Astrocyte (in vitro differentiated cells and primary cell): ENCODE measurements around the gene ECM1. TPM values are rescaled to one million over a fixed set of nuclear protein-coding genes. Genes with fewer than 3 reads are reported as not detected.

Experiments used
- DNase-seq: peaks from one replicate; pipeline ENCODE4 v3.0.0-alpha.2; 2010; ENCODE audit warnings: low read depth
- FAIRE-seq: peaks from 2 replicates; lab custom pipeline; 2011; peaks lifted over from hg19 to GRCh38; lab: Jason Lieb, UNC
- H2AFZ ChIP-seq: 2 replicates; pipeline ENCODE4 v1.6.0; 2012; ENCODE audit warnings: low read depth, low read length, inconsistent platforms
- H3K27ac ChIP-seq: 2 replicates; pipeline ENCODE4 v1.5.1; 2011; ENCODE audit warnings: low read depth, low read length, inconsistent platforms
- H3K27me3 ChIP-seq: 2 replicates; pipeline ENCODE4 v1.6.0; 2011; ENCODE audit warnings: low read length, inconsistent platforms; ENCODE audit not compliant: insufficient read depth
- H3K36me3 ChIP-seq: 2 replicates; pipeline ENCODE4 v1.5.1; 2011; ENCODE audit warnings: low read length, inconsistent platforms; ENCODE audit not compliant: insufficient read depth
- H3K4me1 ChIP-seq: 2 replicates; pipeline ENCODE4 v1.5.1; 2011; ENCODE audit warnings: low read length, inconsistent platforms; ENCODE audit not compliant: insufficient read depth
- H3K4me2 ChIP-seq: 2 replicates; pipeline ENCODE4 v1.6.0; 2012; ENCODE audit warnings: low read length, inconsistent platforms
- H3K4me3 ChIP-seq: 2 replicates; pipeline ENCODE4 v1.5.1; 2011; ENCODE audit warnings: low read depth, mild to moderate bottlenecking, low read length, inconsistent platforms; ENCODE audit not compliant: insufficient read depth
- H3K79me2 ChIP-seq: 2 replicates; pipeline ENCODE4 v1.6.0; 2012; ENCODE audit warnings: mild to moderate bottlenecking, low read length, inconsistent platforms; ENCODE audit not compliant: insufficient read depth
- H3K9ac ChIP-seq: 2 replicates; pipeline ENCODE4 v1.6.0; 2012; ENCODE audit warnings: mild to moderate bottlenecking, low read length, inconsistent platforms
- H3K9me3 ChIP-seq: 2 replicates; pipeline ENCODE4 v1.5.1; 2012; ENCODE audit warnings: low read depth, mild to moderate bottlenecking, low read length, inconsistent platforms; ENCODE audit not compliant: insufficient read depth
- H4K20me1 ChIP-seq: 2 replicates; pipeline ENCODE4 v1.6.0; 2012; ENCODE audit warnings: low read length, inconsistent platforms; ENCODE audit not compliant: insufficient read depth
- H3K27ac Mint-ChIP-seq: one replicate; pipeline ENCODE4 v1.8.0; 2021; ENCODE audit warnings: mild to moderate bottlenecking, mixed read lengths; ENCODE audit not compliant: unreplicated experiment
- H3K27me3 Mint-ChIP-seq: one replicate; pipeline ENCODE4 v1.8.0; 2021; ENCODE audit warnings: low read depth, mixed read lengths; ENCODE audit not compliant: unreplicated experiment
- H3K36me3 Mint-ChIP-seq: one replicate; pipeline ENCODE4 v1.8.0; 2021; ENCODE audit warnings: low read depth, mixed read lengths; ENCODE audit not compliant: unreplicated experiment
- H3K4me1 Mint-ChIP-seq: one replicate; pipeline ENCODE4 v1.8.0; 2021; ENCODE audit warnings: low read depth, mixed read lengths; ENCODE audit not compliant: unreplicated experiment
- H3K4me3 Mint-ChIP-seq: one replicate; pipeline ENCODE4 v1.8.0; 2021; ENCODE audit warnings: mild to moderate bottlenecking, moderate library complexity, mixed read lengths; ENCODE audit not compliant: unreplicated experiment
- H3K9me3 Mint-ChIP-seq: one replicate; pipeline ENCODE4 v1.8.0; 2021; ENCODE audit warnings: mild to moderate bottlenecking, mixed read lengths; ENCODE audit not compliant: unreplicated experiment
- CTCF ChIP-seq: IDR thresholded peaks from 2 replicates; pipeline ENCODE4 v1.5.1; 2011; ENCODE audit warnings: low read depth, mild to moderate bottlenecking, inconsistent platforms, low read length, moderate library complexity; ENCODE audit not compliant: insufficient read depth
- EZH2 ChIP-seq: IDR thresholded peaks from 2 replicates; pipeline ENCODE4 v1.6.1; 2012; ENCODE audit warnings: mild to moderate bottlenecking, low read length, inconsistent platforms; ENCODE audit not compliant: insufficient read depth
- total RNA-seq: library from RNA; stranded (reverse); gene quantifications from 2 replicates; pipeline ENCODE4 v1.2.1, GENCODE V29; 2021

ECM1 gene
- total RNA-seq, 1 donor from 2014 or later = 26.0 TPM

DNA sequence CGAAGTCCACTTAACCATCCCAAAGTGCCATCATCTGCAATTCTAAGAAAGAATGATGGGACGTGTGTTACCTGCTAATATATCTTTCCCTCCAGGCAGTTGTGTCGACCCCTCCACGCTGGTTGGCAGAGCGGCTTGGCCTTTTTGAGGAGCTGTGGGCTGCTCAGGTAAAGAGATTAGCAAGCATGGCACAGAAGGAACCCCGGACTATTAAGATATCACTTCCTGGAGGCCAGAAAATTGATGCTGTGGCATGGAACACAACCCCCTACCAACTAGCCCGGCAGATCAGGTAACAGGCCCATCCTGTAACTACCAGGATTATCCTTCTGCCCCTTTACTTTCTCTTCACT lies 20.2 kb upstream of the ECM1 start:
- Histone ChIP-seq H2AFZ (peak overlapping the region; percentile 65), H3K9ac (peak overlapping the region; percentile 86), H3K36me3 (peaks cover 21% of the 10 kb centered on the region), H3K9me3 (no peaks in the 10 kb centered on the region), H3K4me3 (peak overlapping the region; percentile 69), H3K79me2 (peaks cover 14% of the 10 kb centered on the region), H3K27me3 (no peaks in the 10 kb centered on the region), H3K27ac (peak overlapping the region; percentile 39), H4K20me1 (no peaks in the 10 kb centered on the region), H3K4me2 (peak overlapping the region; percentile 90), H3K4me1 (peaks cover 7% of the 10 kb centered on the region)
- Mint-ChIP-seq H3K4me1 (no peaks in the 10 kb centered on the region), H3K27ac (peak overlapping the region; percentile 48), H3K36me3 (peaks cover 13% of the 10 kb centered on the region), H3K27me3 (no peaks in the 10 kb centered on the region), H3K9me3 (no peaks in the 10 kb centered on the region), H3K4me3 (peak overlapping the region; percentile 96)
- DNase-seq (no peak), FAIRE-seq (no peak)
- TF ChIP-seq EZH2 (no peak), CTCF (no peak)

GRCh38 chr1:150493175-150493574 lies 14.7 kb upstream of the ECM1 start:
- Histone ChIP-seq H3K4me1 (peaks cover 2% of the 10 kb centered on the region), H3K9me3 (no peaks in the 10 kb centered on the region), H4K20me1 (no peaks in the 10 kb centered on the region), H3K27ac (no peak overlapping the region), H3K9ac (no peak overlapping the region), H2AFZ (no peak overlapping the region), H3K27me3 (no peaks in the 10 kb centered on the region), H3K79me2 (peaks cover 5% of the 10 kb centered on the region), H3K36me3 (peaks cover 24% of the 10 kb centered on the region), H3K4me2 (no peak overlapping the region), H3K4me3 (no peak overlapping the region)
- FAIRE-seq = no peak
- Mint-ChIP-seq H3K4me1 (no peaks in the 10 kb centered on the region), H3K9me3 (no peaks in the 10 kb centered on the region), H3K27ac (no peak overlapping the region), H3K4me3 (no peak overlapping the region), H3K27me3 (no peaks in the 10 kb centered on the region), H3K36me3 (peaks cover 19% of the 10 kb centered on the region)
- no peak for DNase-seq
- TF ChIP-seq EZH2 (no peak), CTCF (no peak)

- no peak overlapping the region for H3K4me3 Mint-ChIP-seq
- peaks cover 10% of the 10 kb centered on the region for H3K36me3 ChIP-seq
- H3K27ac Mint-ChIP-seq = no peak overlapping the region
- H3K4me3 ChIP-seq = no peak overlapping the region
- no peak overlapping the region for H2AFZ ChIP-seq
- no peak overlapping the region for H3K4me2 ChIP-seq
- H3K27me3 ChIP-seq = no peaks in the 10 kb centered on the region
- no peaks in the 10 kb centered on the region for H3K79me2 ChIP-seq
- no peaks in the 10 kb centered on the region for H3K9me3 ChIP-seq
- FAIRE-seq (no peak), DNase-seq (no peak)
- no peaks in the 10 kb centered on the region for H3K27me3 Mint-ChIP-seq
- no peaks in the 10 kb centered on the region for H3K4me1 ChIP-seq
- H3K9ac ChIP-seq = no peak overlapping the region
- no peaks in the 10 kb centered on the region for H4K20me1 ChIP-seq
- no peaks in the 10 kb centered on the region for H3K9me3 Mint-ChIP-seq
- H3K36me3 Mint-ChIP-seq = peaks cover 24% of the 10 kb centered on the region
- H3K4me1 Mint-ChIP-seq = no peaks in the 10 kb centered on the region
- TF ChIP-seq CTCF (no peak), EZH2 (no peak)
- no peak overlapping the region for H3K27ac ChIP-seq
These were observed 9.6 kb upstream of the ECM1 start for GRCh38 chr1:150498342-150498741.
